GM12878 (cell line): ENCODE results near the gene SERTAD1. TPM values are rescaled to one million over a fixed set of nuclear protein-coding genes. Genes with fewer than 3 reads are reported as not detected.

Source experiments
- EP300 ChIP-seq, 2 experiments: fragments of 150-350 bp in 1 of 2; IDR thresholded peaks; 2 replicates each; pipeline ENCODE4 v1.6.1; 2011 to 2012; ENCODE audit warnings: low read depth in 2 of 2, low read length in 2 of 2, borderline replicate concordance in 1 of 2, improper control_type of control experiment in 1 of 2, inconsistent platforms in 1 of 2; ENCODE audit not compliant: control insufficient read depth in 1 of 2
- ESRRA ChIP-seq: IDR thresholded peaks from 2 replicates; pipeline ENCODE4 v1.6.1; 2012; ENCODE audit warnings: mild to moderate bottlenecking, low read length, improper control_type of control experiment
- ETV6 ChIP-seq, 2 experiments: fragments of 450-650 bp in 1 of 2; IDR thresholded peaks in 1 of 2; conservative IDR thresholded peaks in 1 of 2; 2 replicates each; pipeline ENCODE4 v1.6.1; 2014; ENCODE audit warnings: antibody characterized with exemption in 1 of 2, borderline replicate concordance in 1 of 2, low read depth in 1 of 2, mild to moderate bottlenecking in 1 of 2, moderate library complexity in 1 of 2
- HDAC6 ChIP-seq: fragments of 200-600 bp; sonication (generic); IDR thresholded peaks from one replicate; pipeline ENCODE4 v1.8.0; 2017; ENCODE audit warnings: antibody characterized with exemption; ENCODE audit not compliant: unreplicated experiment
- MXI1 ChIP-seq: fragments of 150-350 bp; IDR thresholded peaks from 2 replicates; pipeline ENCODE4 v1.6.1; 2011; ENCODE audit warnings: low read depth, mild to moderate bottlenecking, inconsistent platforms, low read length, improper control_type of control experiment
- MYC ChIP-seq: IDR thresholded peaks from 2 replicates; pipeline ENCODE4 v1.6.1; 2011; ENCODE audit warnings: mild to moderate bottlenecking, low read length, moderate library complexity, inconsistent platforms; ENCODE audit not compliant: insufficient read depth, insufficient replicate concordance, insufficient read length, severe bottlenecking
- NFYA ChIP-seq: IDR thresholded peaks from 2 replicates; pipeline ENCODE4 v1.6.1; 2011; ENCODE audit warnings: low read depth, mild to moderate bottlenecking, low read length, improper control_type of control experiment, borderline replicate concordance
- PML ChIP-seq: IDR thresholded peaks from 2 replicates; pipeline ENCODE4 v1.6.1; 2012; ENCODE audit warnings: low read length, inconsistent platforms
- RUNX3 ChIP-seq: IDR thresholded peaks from 2 replicates; pipeline ENCODE4 v1.6.1; 2012; ENCODE audit warnings: low read length, inconsistent platforms
- TAF1 ChIP-seq: IDR thresholded peaks from 2 replicates; pipeline ENCODE4 v1.6.1; 2011; ENCODE audit warnings: mild to moderate bottlenecking, low read depth, low read length, borderline replicate concordance
- TCF12 ChIP-seq: IDR thresholded peaks from 2 replicates; pipeline ENCODE4 v1.6.1; 2011; ENCODE audit warnings: low read depth, mild to moderate bottlenecking, low read length
- ZNF24 ChIP-seq: fragments of 450-650 bp; IDR thresholded peaks from 2 replicates; pipeline ENCODE4 v1.6.1; 2017; ENCODE audit warnings: antibody characterized with exemption, mild to moderate bottlenecking
- polyA plus RNA-seq, 11 experiments: library from polyadenylated mRNA; depleted of rRNA in 4 of 11; unstranded in 6 of 11; stranded (reverse) in 5 of 11; fragments of >200 nt; fragmentation: Nextera tagmentation in 4 of 11; fragmentation: Illumina TruSeq in 1 of 11; extraction: Ambion mirVana in 4 of 11; extraction: Trizol in 1 of 11; gene quantifications; 1 replicate in 1 of 11; 2 replicates in 10 of 11; pipeline versions ENCODE4 v1.2.1 to v1.2.3, GENCODE V29; 2011 to 2016; ENCODE audit warnings: inconsistent platforms in 2 of 11, missing spikeins in 2 of 11, low read depth in 1 of 11
- total RNA-seq, 4 experiments: library from RNA; depleted of rRNA in 3 of 4; stranded (reverse); fragments of >200 nt in 3 of 4; fragmentation: Illumina TruSeq in 1 of 4; extraction: Trizol in 1 of 4; gene quantifications; 2 replicates each; pipeline versions ENCODE4 v1.2.1 to v1.2.3, GENCODE V29; 2013 to 2021
- TF ChIP-seq, protein P1 (sequence below): fragments of 150-350 bp; IDR thresholded peaks from 2 replicates; pipeline ENCODE4 v1.6.1; 2016; ENCODE audit warnings: low read depth, low read length
- TF ChIP-seq, protein P2 (sequence below): IDR thresholded peaks from 2 replicates; pipeline ENCODE4 v1.6.1; 2012; ENCODE audit warnings: mild to moderate bottlenecking, low read depth, low read length
- TF ChIP-seq, protein P3 (sequence below), 3 experiments: IDR thresholded peaks in 2 of 3; conservative IDR thresholded peaks in 1 of 3; 2 replicates each; pipeline ENCODE4 v1.5.1; 2011; ENCODE audit warnings: low read depth in 3 of 3, low read length in 3 of 3, mild to moderate bottlenecking in 3 of 3, control low read depth in 2 of 3, moderate library complexity in 2 of 3, inconsistent platforms in 1 of 3, mixed read lengths in 1 of 3; ENCODE audit not compliant: control insufficient read depth in 2 of 3, insufficient read depth in 1 of 3; ENCODE audit errors: extremely low read depth in 1 of 3

The SERTAD1 gene
- total and polyA plus RNA-seq, 10 of the 15 experiments (the other 5 are each of a cell fraction or from before 2014, with no cell fraction given): 0.23 to 14.2 (median 8.0) TPM

DNA sequence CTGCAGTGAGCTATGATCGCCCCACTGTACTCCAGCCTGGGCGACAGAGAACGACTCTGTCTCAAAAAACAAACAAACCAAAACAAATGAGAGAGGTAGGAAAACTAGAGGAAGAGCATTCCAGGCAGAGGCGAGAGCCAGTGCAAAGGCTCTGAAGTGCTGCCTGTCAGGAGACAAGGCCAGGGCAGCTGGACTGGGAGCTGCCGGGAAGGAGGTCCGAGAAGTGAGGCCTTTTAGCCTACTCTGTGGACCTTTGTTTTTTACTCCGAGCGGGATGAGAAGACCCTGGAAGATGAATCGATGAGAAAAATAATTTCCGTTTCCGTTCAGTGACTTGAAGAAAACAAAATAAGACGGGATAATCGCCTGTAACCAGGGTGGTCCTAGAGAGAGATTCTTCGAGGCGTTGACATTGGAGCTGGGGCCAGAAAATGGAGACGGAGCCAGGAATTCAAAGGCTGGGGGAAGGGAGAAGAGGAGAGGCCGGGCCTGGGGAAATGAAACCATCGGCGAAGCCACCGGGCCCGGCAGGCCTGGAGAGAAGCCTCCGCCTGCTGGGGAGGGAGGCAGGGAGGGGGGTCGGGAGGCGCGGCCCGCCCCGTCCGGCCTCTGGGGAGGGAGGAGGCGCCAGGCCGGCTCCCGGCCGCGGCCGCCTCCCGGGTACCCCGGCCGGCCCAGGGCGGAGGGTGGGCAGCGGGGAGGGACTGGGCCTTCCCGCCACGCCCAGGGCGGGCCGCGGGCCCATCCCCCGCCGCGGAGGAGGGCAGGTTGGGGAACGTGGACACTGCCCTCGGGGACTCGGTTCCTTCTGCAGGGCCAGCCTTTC, 7.8 kb upstream of the SERTAD1 start (continued):
- TF ChIP-seq, protein P1, sequence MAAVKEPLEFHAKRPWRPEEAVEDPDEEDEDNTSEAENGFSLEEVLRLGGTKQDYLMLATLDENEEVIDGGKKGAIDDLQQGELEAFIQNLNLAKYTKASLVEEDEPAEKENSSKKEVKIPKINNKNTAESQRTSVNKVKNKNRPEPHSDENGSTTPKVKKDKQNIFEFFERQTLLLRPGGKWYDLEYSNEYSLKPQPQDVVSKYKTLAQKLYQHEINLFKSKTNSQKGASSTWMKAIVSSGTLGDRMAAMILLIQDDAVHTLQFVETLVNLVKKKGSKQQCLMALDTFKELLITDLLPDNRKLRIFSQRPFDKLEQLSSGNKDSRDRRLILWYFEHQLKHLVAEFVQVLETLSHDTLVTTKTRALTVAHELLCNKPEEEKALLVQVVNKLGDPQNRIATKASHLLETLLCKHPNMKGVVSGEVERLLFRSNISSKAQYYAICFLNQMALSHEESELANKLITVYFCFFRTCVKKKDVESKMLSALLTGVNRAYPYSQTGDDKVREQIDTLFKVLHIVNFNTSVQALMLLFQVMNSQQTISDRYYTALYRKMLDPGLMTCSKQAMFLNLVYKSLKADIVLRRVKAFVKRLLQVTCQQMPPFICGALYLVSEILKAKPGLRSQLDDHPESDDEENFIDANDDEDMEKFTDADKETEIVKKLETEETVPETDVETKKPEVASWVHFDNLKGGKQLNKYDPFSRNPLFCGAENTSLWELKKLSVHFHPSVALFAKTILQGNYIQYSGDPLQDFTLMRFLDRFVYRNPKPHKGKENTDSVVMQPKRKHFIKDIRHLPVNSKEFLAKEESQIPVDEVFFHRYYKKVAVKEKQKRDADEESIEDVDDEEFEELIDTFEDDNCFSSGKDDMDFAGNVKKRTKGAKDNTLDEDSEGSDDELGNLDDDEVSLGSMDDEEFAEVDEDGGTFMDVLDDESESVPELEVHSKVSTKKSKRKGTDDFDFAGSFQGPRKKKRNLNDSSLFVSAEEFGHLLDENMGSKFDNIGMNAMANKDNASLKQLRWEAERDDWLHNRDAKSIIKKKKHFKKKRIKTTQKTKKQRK: no peak
- no peak for TF ChIP-seq MYC
- TF ChIP-seq RUNX3: peak; percentile 21; the same call in 1 of the 2 replicates
- TF ChIP-seq, protein P2, sequence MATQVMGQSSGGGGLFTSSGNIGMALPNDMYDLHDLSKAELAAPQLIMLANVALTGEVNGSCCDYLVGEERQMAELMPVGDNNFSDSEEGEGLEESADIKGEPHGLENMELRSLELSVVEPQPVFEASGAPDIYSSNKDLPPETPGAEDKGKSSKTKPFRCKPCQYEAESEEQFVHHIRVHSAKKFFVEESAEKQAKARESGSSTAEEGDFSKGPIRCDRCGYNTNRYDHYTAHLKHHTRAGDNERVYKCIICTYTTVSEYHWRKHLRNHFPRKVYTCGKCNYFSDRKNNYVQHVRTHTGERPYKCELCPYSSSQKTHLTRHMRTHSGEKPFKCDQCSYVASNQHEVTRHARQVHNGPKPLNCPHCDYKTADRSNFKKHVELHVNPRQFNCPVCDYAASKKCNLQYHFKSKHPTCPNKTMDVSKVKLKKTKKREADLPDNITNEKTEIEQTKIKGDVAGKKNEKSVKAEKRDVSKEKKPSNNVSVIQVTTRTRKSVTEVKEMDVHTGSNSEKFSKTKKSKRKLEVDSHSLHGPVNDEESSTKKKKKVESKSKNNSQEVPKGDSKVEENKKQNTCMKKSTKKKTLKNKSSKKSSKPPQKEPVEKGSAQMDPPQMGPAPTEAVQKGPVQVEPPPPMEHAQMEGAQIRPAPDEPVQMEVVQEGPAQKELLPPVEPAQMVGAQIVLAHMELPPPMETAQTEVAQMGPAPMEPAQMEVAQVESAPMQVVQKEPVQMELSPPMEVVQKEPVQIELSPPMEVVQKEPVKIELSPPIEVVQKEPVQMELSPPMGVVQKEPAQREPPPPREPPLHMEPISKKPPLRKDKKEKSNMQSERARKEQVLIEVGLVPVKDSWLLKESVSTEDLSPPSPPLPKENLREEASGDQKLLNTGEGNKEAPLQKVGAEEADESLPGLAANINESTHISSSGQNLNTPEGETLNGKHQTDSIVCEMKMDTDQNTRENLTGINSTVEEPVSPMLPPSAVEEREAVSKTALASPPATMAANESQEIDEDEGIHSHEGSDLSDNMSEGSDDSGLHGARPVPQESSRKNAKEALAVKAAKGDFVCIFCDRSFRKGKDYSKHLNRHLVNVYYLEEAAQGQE: no peak
- TF ChIP-seq, protein P3, sequence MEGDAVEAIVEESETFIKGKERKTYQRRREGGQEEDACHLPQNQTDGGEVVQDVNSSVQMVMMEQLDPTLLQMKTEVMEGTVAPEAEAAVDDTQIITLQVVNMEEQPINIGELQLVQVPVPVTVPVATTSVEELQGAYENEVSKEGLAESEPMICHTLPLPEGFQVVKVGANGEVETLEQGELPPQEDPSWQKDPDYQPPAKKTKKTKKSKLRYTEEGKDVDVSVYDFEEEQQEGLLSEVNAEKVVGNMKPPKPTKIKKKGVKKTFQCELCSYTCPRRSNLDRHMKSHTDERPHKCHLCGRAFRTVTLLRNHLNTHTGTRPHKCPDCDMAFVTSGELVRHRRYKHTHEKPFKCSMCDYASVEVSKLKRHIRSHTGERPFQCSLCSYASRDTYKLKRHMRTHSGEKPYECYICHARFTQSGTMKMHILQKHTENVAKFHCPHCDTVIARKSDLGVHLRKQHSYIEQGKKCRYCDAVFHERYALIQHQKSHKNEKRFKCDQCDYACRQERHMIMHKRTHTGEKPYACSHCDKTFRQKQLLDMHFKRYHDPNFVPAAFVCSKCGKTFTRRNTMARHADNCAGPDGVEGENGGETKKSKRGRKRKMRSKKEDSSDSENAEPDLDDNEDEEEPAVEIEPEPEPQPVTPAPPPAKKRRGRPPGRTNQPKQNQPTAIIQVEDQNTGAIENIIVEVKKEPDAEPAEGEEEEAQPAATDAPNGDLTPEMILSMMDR (IDR thresholded peaks at IDR 0.05 in 2 of 3, conservative IDR thresholded peaks at IDR 0.05 in 1 of 3; ENCODE audit: control insufficient read depth in 2 of 3, extremely low read depth in 1 of 3, insufficient read depth in 1 of 3, low read depth in 3 of 3, low read length in 3 of 3): no peak
- no peak for TF ChIP-seq ESRRA
- TF ChIP-seq MXI1: no peak
- 0 out of 2 replicates have a peak, but pooled peaks have one; percentile 7 for TF ChIP-seq TCF12
- peak in 1 of 2 experiments; percentile 24; a peak in 1 of 4 replicates for TF ChIP-seq EP300 (IDR thresholded peaks at IDR 0.05; ENCODE audit: borderline replicate concordance in 1 of 2, control insufficient read depth in 1 of 2, low read depth in 2 of 2, low read length in 2 of 2)
- TF ChIP-seq HDAC6: no peak
- TF ChIP-seq ETV6 (conservative IDR thresholded peaks at IDR 0.05 in 1 of 2, IDR thresholded peaks at IDR 0.05 in 1 of 2; ENCODE audit: borderline replicate concordance in 1 of 2, low read depth in 1 of 2): no peak
- TF ChIP-seq TAF1: peak; percentile 85
- 0 out of 2 replicates have a peak, but pooled peaks have one; percentile 31 for TF ChIP-seq PML
- TF ChIP-seq NFYA: no peak
- TF ChIP-seq ZNF24: peak; percentile 37; the same call in 1 of the 2 replicates
